ENCODE data around the gene GDI1. TPM values are rescaled to one million over a fixed set of nuclear protein-coding genes. Genes with fewer than 3 reads are reported as not detected.

GDI1 gene
- 170 and 364 TPM in 2 replicates for total RNA-seq (2011; cell fraction: chromatin; rRNA removed; ENCODE audit: low replicate concordance)
- total RNA-seq (2011; cell fraction: nucleolus; rRNA removed) = 263 and 264 TPM in 2 replicates
- 180 and 225 TPM in 2 replicates for total RNA-seq (2011; cell fraction: nucleoplasm; rRNA removed)
- 37.5 and 76.5 TPM in 2 replicates for total RNA-seq (2014; rRNA removed)
- 18.9 and 23.9 TPM in 2 replicates for total RNA-seq (2014; rRNA removed; fragmentation: Illumina TruSeq; extraction: Trizol)
- total RNA-seq (2015; rRNA removed; fragmentation: Illumina TruSeq; extraction: Trizol) = 27.4 and 30.4 TPM in 2 replicates
- total RNA-seq (2021) = 54.6 and 61.1 TPM in 2 replicates
- polyA plus RNA-seq (2011; rRNA removed) = 76.8 and 134 TPM in 2 replicates
- polyA plus RNA-seq (2011; cell fraction: cytosol; rRNA removed) = 94.0 and 108 TPM in 2 replicates
- polyA plus RNA-seq (2011; cell fraction: nucleus; rRNA removed) = 629 and 686 TPM in 2 replicates
- polyA plus RNA-seq (2012) = 75.0 and 118 TPM in 2 replicates
- 73.2 and 82.6 TPM in 2 replicates for polyA plus RNA-seq (2014; fragmentation: Illumina TruSeq; extraction: Trizol)
- polyA plus RNA-seq (2014; fragmentation: Nextera tagmentation; extraction: Ambion mirVana) = 1 to 10 TPM in 1 of 2 experiments, under 1 TPM in 1; 0.97 to 2.2 TPM
- 78.1 and 86.1 TPM in 2 replicates for polyA plus RNA-seq (2014; rRNA removed)
- polyA minus RNA-seq (2011; rRNA and poly(A)+ RNA removed) = 35.8 and 44.0 TPM in 2 replicates
- polyA minus RNA-seq (2011; cell fraction: cytosol; rRNA and poly(A)+ RNA removed) = 28.5 and 29.3 TPM in 2 replicates
- polyA minus RNA-seq (2011; cell fraction: nucleus; rRNA and poly(A)+ RNA removed) = 86.3 and 105 TPM in 2 replicates
- percentile 73 among the genes with signal in this experiment for Bru-seq, nascent RNA
- percentile 71 among the genes with signal in this experiment for BruChase-seq, experiment 1, labeled RNA remaining after a 2-hour chase
- percentile 85 among the genes with signal in this experiment for BruChase-seq, experiment 2, labeled RNA remaining after a 6-hour chase
- long read RNA-seq, experiment 1, transcript GDI1-204 (11 exons, 2,474 nt) = major isoform, 12 of 38 reads
- long read RNA-seq, experiment 1, partial matches to known transcripts = 23 of 38 reads
- long read RNA-seq, experiment 1, other reads (novel, unspliced or antisense) = 1 of 38 reads
- long read RNA-seq, experiment 2, transcript GDI1-204 (11 exons, 2,474 nt) = major isoform, 37 of 53 reads
- long read RNA-seq, experiment 2, partial matches to known transcripts = 5 of 53 reads
- long read RNA-seq, experiment 2, other reads (novel, unspliced or antisense) = 11 of 53 reads
- long read RNA-seq, experiment 3, partial matches to known transcripts = 0 of 1 reads
- long read RNA-seq, experiment 3, other reads (novel, unspliced or antisense) = 0 of 1 reads

- peak within 1 kb of the TSS; percentile 79; the same call in 1 of the 2 replicates for H2AFZ ChIP-seq (ENCODE audit: low read depth, low read length)
- H3K4me1 ChIP-seq (replicated peaks in 1 of 2; ENCODE audit: control insufficient read depth in 2 of 2, insufficient read depth in 2 of 2, low read length in 2 of 2) = peaks cover 2 to 40% of the 10 kb centered on the region in 2 experiments; a peak in 4 of 5 replicates
- H3K27me3 ChIP-seq (ENCODE audit: control insufficient read depth in 2 of 2, insufficient read depth in 2 of 2, low read length in 2 of 2) = no peaks in the 10 kb centered on the region
- intact Hi-C loops (cut with micrococcal nuclease) = no loop called here
- H3K9ac ChIP-seq (ENCODE audit: insufficient read depth in 1 of 2, low read depth in 2 of 2, low read length in 2 of 2) = peak within 1 kb of the TSS; percentile 63 to 91; a peak in 3 of 4 replicates
- peak within 1 kb of the TSS; percentile 83; the same call in 2 of the 3 replicates for H3K27ac ChIP-seq (ENCODE audit: extremely low read depth, low read depth, low read length)
- in situ Hi-C loops (cut with MboI) = no loop called here
- peaks cover 5% of the 10 kb centered on the region; the same call in 1 of the 2 replicates for H4K20me1 ChIP-seq (replicated peaks; ENCODE audit: control insufficient read depth, insufficient read depth, low read length)
- peaks cover 73% of the 10 kb centered on the region; the same call in 2 of the 3 replicates for H3K36me3 ChIP-seq (ENCODE audit: control insufficient read depth, insufficient read depth, low read length)
- peak within 1 kb of the TSS; percentile 84 for H3K4me2 ChIP-seq (ENCODE audit: insufficient read depth, low read length)
- peaks cover 3% of the 10 kb centered on the region for H3K9me1 ChIP-seq (ENCODE audit: control insufficient read depth, insufficient read depth, low read length)
- no TSS peak for BruUV-seq (replicated peaks)
- peak; percentile 76 for ATAC-seq
- FAIRE-seq = no peak
- no peaks in the 10 kb centered on the region for H3K9me3 ChIP-seq (replicated peaks; ENCODE audit: control insufficient read depth, insufficient read depth, low read depth, low read length)
- ChIA-PET POLR2A (no interaction called here), CTCF (ENCODE audit: low intra/inter-chr PET ratio) (no interaction called here)
- peak in 3 of 4 experiments; percentile 59 to 68 (median 66) for DNase-seq (ENCODE audit: extremely low read depth in 1 of 4, low spot score in 3 of 4)
- peak within 1 kb of the TSS; percentile 68 for H3K4me3 ChIP-seq
- 0% methylated on average over 5 of the region's 93 CpGs for WGBS (ENCODE audit: insufficient coverage, low coverage, missing lambda C conversion rate)
- peaks cover 22% of the 10 kb centered on the region for H3K79me2 ChIP-seq (ENCODE audit: control insufficient read depth, insufficient read depth, low read length)
- TF ChIP-seq RBBP5 (IDR thresholded peaks at IDR 0.05; ENCODE audit: borderline replicate concordance, insufficient read depth, low read length, poor library complexity, severe bottlenecking) = peak; percentile 50
- no peak for TF ChIP-seq YBX1 (IDR thresholded peaks at IDR 0.05)
- peak in 1 of 2 experiments; percentile 41; a peak in 1 of 4 replicates for TF ChIP-seq HDAC1 (IDR thresholded peaks at IDR 0.05)
- TF ChIP-seq ZNF134 (CRISPR knock-in tag; conservative IDR thresholded peaks at IDR 0.05) = peak; percentile 49; the same call in 1 of the 2 replicates
- TF ChIP-seq POLR2A (conservative IDR thresholded peaks at IDR 0.05) = peak; percentile 26; the same call in 1 of the 2 replicates
- TF ChIP-seq KDM5B (IDR thresholded peaks at IDR 0.05; ENCODE audit: insufficient replicate concordance, low read depth, low read length) = peak; percentile 30
- peak; percentile 85 for TF ChIP-seq CXXC5 (CRISPR knock-in tag; IDR thresholded peaks at IDR 0.05)
- TF ChIP-seq ARID2 (IDR thresholded peaks at IDR 0.05) = no peak
- peak; percentile 77; the same call in 1 of the 2 replicates for TF ChIP-seq RB1 (IDR thresholded peaks at IDR 0.05; ENCODE audit: low read depth)
- peak; percentile 71 to 96 (median 91) for TF ChIP-seq YY1 (IDR thresholded peaks at IDR 0.05; ENCODE audit: borderline replicate concordance in 1 of 3, control insufficient read depth in 1 of 3, extremely low read depth in 1 of 3, insufficient read depth in 3 of 3, insufficient read length in 1 of 3, insufficient replicate concordance in 2 of 3, low read depth in 1 of 3, low read length in 2 of 3)
- no peak for TF ChIP-seq ATF1 (CRISPR knock-in tag; IDR thresholded peaks at IDR 0.05)
- TF ChIP-seq ATF1 (tag; IDR thresholded peaks at IDR 0.05) = peak; percentile 23; the same call in 1 of the 2 replicates
- TF ChIP-seq E4F1 (CRISPR knock-in tag; IDR thresholded peaks at IDR 0.05; ENCODE audit: borderline replicate concordance) = no peak
- TF ChIP-seq ZFPM2 (CRISPR knock-in tag; IDR thresholded peaks at IDR 0.05) = no peak
These were observed at the start of gene GDI1 for GRCh38 chrX:154436983-154437752. GDI1 (plus strand) TSS chrX:154437154; CDS start chrX:154437255, 101 bp downstream.
